ENCODE data around the gene RALBP1. TPM values are rescaled to one million over a fixed set of nuclear protein-coding genes. Genes with fewer than 3 reads are reported as not detected.

Gene RALBP1
- total and polyA plus RNA-seq, 2 of the 4 experiments (the other 2 are of a cell fraction) = 30.6 to 38.2 TPM

GRCh38 chr18:9444549-9444948, 30.8 kb upstream of the RALBP1 start:
- DNase-seq (no peak), ATAC-seq (ENCODE audit: low read depth) (no peak)
- no peak overlapping the region for H4K8ac ChIP-seq (ENCODE audit: low read depth in 2 of 2, low read length in 2 of 2)
- no peak overlapping the region for H3K27ac ChIP-seq (ENCODE audit: insufficient read depth, low read length)
- ChIA-PET CTCF (no interaction called here), POLR2A (ENCODE audit: unreplicated experiment) (no interaction called here)
- peaks cover 13% of the 10 kb centered on the region for H3K9me3 ChIP-seq (ENCODE audit: control insufficient read depth, insufficient read depth, low read length)
- H3K4me3 ChIP-seq (ENCODE audit: insufficient read depth, low read depth, low read length) = no peak overlapping the region
- no TSS peak for BruUV-seq (replicated peaks)
- in situ Hi-C loops (cut with MboI; ENCODE audit: low sequenced_read_pairs) (no loop called here), intact Hi-C loops (cut with micrococcal nuclease) (no loop called here), dilution Hi-C loops (cut with HindIII; ENCODE audit: low sequenced_read_pairs, unreplicated experiment) (no loop called here)
- no peak for TF ChIP-seq ELK1 (IDR thresholded peaks at IDR 0.05; ENCODE audit: borderline replicate concordance, low read depth, low read length)
- TF ChIP-seq CEBPB (IDR thresholded peaks at IDR 0.05; ENCODE audit: low read depth, low read length) = no peak
- TF ChIP-seq SMC3 (IDR thresholded peaks at IDR 0.05; ENCODE audit: low read depth, low read length) = no peak
- no peak for TF ChIP-seq BHLHE40 (IDR thresholded peaks at IDR 0.05; ENCODE audit: low read depth, low read length)
- 0 out of 2 replicates have a peak, but pooled peaks have one; percentile 16 for TF ChIP-seq MAFK (IDR thresholded peaks at IDR 0.05; ENCODE audit: low read depth, low read length)
- no peak for TF ChIP-seq CHD1 (IDR thresholded peaks at IDR 0.05; ENCODE audit: low read depth, low read length)
- H3K9ac ChIP-seq (ENCODE audit: low read depth, low read length) = no peak overlapping the region
- no peak overlapping the region for H2BK5ac ChIP-seq (ENCODE audit: low read depth, low read length, poor library complexity, severe bottlenecking)
- H4K5ac ChIP-seq (ENCODE audit: low read depth, low read length) = no peak overlapping the region
- H3K23ac ChIP-seq (ENCODE audit: low read depth, low read length) = no peak overlapping the region
- H4K20me1 ChIP-seq (ENCODE audit: insufficient read depth, low read length) = no peaks in the 10 kb centered on the region
- no peak overlapping the region for H2AFZ ChIP-seq (replicated peaks; ENCODE audit: low read length, poor library complexity)
- no peak overlapping the region for H3K4ac ChIP-seq (ENCODE audit: low read depth, low read length)
- no peaks in the 10 kb centered on the region for H3K79me1 ChIP-seq (ENCODE audit: low read depth in 1 of 2, low read length in 2 of 2)
- H3K36me3 ChIP-seq (ENCODE audit: control insufficient read depth, insufficient read depth, low read length) = no peaks in the 10 kb centered on the region
- H3K14ac ChIP-seq (replicated peaks; ENCODE audit: low read depth, low read length) = no peak overlapping the region
- no peak overlapping the region for H2BK120ac ChIP-seq (ENCODE audit: low read depth, low read length)
- H3K56ac ChIP-seq (ENCODE audit: extremely low read depth, insufficient read depth, low read length) = no peak overlapping the region
- H3K18ac ChIP-seq (ENCODE audit: low read depth, low read length) = no peak overlapping the region
- H2BK20ac ChIP-seq (ENCODE audit: low read depth, low read length) = no peak overlapping the region
- WGBS, 2 experiments (ENCODE audit: extremely low coverage in 2 of 2, insufficient read length in 1 of 2) = no CpG with 5 or more reads among the region's 3 CpGs
- H2AK5ac ChIP-seq (ENCODE audit: low read depth, low read length) = no peak overlapping the region
- no peak overlapping the region for H2AK9ac ChIP-seq (replicated peaks; ENCODE audit: low read depth, low read length, poor library complexity)
- H3K9me1 ChIP-seq (ENCODE audit: insufficient read depth, low read length) = peaks cover 2% of the 10 kb centered on the region; the same call in 1 of the 2 replicates
- H4K91ac ChIP-seq (ENCODE audit: insufficient read depth, low read depth, low read length) = no peak overlapping the region
- H3K4me1 ChIP-seq (ENCODE audit: control insufficient read depth, insufficient read depth, low read length) = no peaks in the 10 kb centered on the region
- H2BK15ac ChIP-seq (ENCODE audit: low read depth, low read length) = no peak overlapping the region
- no peaks in the 10 kb centered on the region for H3K27me3 ChIP-seq (ENCODE audit: control insufficient read depth, insufficient read depth, low read length)
- no peak overlapping the region for H3K4me2 ChIP-seq (ENCODE audit: low read depth, low read length)
